Stimulated activated CD4-positive, alpha-beta T cell treated with anti-CD3 and anti-CD28 coated beads, Interleukin-1b, Interleukin-23, amount 100 ng/mL, for 4 hours (primary cell): ENCODE measurements around the gene RAB1A.
"Not testable (repeated sequence)": the region's sequence is repeated elsewhere in the genome, so short reads cannot be mapped to it uniquely, and the experiment has no call there.

Experiments used
- DNase-seq, 2 donors: peaks; one replicate each; pipeline ENCODE4 v3.0.0-alpha.2; 2020; ENCODE audit warnings: low read depth in 2 of 2

RAB1A gene

GRCh38 chr2:65136253-65136652 is 6.3 kb upstream of the RAB1A start:
- DNase-seq: no peak

- no peak for DNase-seq
These were observed 4.3 kb upstream of the RAB1A start for GRCh38 chr2:65134158-65134557.

GRCh38 chr2:65133626-65134025 is 3.7 kb upstream of the RAB1A start:
- no peak for DNase-seq

- DNase-seq: not testable (repeated sequence)
These were observed 3.0 kb upstream of the RAB1A start for GRCh38 chr2:65132930-65133329.

- DNase-seq: no peak
These were observed 814 bp upstream of the RAB1A start for GRCh38 chr2:65130664-65131175.

GRCh38 chr2:65129286-65129825 is 550 bp downstream of the RAB1A start:
- DNase-seq: peak; percentile 12 to 21

DNA sequence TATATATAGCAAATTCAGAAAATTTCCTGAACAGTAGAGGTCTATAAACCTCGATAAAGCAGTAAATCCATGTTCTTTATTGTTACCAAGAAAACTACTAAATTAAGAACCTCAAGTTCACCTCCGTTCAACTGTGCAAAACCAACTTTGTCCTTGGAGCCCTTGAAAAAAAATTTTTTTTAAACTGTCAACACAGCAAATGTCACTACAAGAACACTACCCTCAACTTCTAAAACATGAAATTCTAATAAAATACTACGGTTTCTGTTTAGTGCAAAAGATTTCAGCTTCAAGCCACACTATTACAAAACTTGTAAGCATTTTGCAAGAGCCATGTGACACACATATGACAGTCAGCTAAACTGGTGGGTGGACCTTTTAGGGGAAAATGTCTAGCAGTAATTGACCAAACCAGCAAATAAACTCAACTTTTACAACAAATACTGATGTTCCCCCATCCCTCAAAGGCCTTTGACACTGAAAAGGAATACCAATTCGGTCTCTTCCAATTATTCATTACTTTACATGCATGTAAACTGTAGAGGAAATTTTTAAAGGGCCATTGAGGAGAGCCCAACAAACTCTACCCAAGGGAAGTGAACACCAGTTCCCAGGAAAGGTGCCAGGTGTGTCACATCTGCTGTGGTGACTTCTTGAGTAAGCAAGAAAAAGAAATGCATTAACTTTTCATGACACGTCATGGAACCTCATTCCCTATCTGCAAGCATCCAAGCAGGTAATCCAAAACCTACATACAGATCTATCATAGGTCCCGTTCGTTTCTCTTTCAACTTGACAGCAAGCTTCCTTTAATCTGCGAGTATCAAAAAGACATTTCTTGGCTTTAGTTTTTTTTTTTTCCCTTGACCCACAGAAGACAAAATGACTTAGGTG is 1.4 kb downstream of the RAB1A start:
- DNase-seq: no peak

- DNase-seq: not testable (repeated sequence)
These were observed 4.4 kb downstream of the RAB1A start for GRCh38 chr2:65125457-65125856.

DNA sequence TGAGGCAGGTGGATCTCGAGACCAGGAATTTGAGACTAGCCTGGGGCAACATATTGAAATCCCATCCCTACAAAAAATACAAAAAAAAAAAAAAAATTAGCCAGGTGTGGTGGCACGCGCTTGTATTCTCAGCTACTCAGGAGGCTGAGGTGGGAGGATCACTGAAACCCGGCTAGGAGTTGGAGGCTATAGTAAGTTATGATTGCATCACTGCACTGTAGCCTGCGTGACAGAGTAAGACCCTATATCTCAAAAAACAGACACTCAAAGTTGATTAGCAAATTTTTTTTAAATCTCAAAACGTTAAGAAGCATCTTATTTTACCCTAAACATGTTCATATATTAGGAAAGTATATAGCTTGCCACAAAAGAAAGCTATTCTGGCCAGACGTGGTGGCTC is 7.6 kb downstream of the RAB1A start:
- DNase-seq: no peak

DNA sequence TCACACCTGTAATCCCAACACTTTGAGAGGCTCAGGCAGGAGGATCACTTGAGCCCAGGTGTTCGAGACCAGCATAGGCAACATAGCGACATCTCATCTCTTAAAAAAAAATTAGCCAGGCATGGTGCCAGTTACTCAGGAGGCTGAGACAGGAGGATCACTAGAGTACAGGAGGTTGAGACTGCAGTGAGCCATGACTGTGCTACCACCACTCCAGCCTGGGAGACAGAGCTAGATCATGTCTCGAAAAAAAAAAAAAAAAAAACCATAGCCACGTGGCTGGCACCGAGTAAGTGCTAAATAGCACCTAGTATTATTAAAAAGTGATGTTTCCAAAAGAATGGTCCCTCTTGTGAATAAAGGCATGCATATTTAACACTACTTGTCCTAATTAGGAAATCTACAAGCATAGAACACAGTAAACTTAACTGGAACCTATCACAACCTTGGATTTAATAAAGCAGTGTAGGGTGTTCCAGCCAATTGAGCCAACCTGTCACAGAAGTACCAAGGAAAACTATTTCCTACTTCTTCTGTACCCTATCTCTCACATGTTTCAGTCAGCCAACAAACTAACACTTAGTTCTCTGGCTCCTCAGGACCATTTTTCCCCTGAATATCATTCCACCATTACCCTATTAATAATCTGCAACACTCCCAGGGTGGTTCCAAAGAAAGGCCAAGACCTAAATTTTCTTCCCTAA is 8.8 kb downstream of the RAB1A start:
- no peak for DNase-seq

DNA sequence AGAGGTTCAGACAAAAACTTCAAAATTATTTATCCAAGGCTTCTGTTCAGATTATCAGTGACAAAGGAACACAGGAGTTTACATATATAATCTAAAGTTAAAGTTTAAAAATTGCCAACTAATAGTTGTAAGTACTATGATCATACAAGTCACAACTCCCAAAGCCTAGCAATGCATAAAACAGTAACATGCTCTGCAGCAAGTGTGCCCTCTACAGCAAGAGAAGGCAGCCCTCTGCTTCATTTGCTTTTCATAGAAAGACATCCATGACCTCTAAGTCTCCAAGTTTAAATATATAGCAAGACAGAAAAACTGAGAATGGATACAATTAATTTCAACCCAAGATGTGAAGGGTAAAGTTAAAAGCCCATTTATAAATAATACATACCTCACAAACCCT is 13.3 kb downstream of the RAB1A start:
- DNase-seq: no peak

DNA sequence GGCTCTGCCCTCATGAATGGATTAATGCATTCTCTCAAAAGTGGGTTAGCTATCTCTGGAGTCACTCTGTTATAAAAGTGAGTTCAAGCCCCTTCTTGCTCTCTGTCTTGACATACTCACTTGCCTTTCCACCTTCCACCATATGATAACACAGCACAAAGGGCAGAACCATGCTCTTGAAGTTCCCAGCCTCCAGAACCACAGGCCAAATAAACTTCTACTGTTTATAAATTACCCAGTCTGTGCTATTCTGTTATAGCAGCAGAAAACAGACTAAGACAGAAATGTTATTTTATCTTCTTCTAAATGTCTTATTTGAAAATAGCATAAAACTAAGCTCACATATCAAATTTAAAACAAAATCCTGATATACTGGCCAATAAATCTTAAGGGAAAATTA is 15.0 kb downstream of the RAB1A start:
- DNase-seq: no peak

DNA sequence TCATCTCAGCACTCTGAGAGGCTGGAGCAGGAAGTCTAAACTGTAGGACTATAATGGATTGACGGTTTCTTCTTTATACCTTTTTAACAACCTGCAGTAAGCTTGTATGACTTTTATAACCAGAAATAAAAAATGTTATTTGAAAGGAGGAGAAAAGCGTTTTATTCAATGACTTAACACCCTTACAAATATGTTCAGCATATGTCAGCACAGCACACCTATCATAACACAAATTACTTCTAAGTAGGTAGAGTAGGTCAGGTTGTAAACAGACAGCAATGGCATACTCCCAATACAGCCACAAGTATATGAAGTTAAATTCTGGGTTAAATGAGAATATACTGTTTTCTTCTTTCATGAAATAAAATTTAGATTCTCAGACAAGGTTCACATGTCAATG is 16.1 kb downstream of the RAB1A start:
- DNase-seq: no peak

GRCh38 chr2:65113229-65113628 is 16.7 kb downstream of the RAB1A start:
- DNase-seq: no peak

DNA sequence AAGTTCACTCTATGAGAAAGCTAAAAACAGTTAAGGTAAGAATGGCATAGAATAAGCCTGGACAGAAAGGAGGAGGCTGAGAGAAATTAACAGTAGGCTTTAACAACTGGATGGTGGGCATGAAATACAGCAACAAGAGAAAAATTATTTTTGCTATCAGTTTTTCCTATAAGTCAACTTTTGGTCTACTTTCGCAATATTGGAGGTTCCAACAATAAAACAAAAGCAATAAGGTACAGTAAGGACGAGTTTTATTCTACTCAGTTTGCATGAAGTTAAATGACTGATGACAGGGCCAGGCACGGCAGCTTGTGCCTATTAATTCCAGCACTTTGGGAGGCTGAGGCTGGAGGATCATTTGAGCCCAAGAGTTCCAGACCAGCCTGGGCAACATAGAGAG is 17.3 kb downstream of the RAB1A start:
- DNase-seq: no peak

DNA sequence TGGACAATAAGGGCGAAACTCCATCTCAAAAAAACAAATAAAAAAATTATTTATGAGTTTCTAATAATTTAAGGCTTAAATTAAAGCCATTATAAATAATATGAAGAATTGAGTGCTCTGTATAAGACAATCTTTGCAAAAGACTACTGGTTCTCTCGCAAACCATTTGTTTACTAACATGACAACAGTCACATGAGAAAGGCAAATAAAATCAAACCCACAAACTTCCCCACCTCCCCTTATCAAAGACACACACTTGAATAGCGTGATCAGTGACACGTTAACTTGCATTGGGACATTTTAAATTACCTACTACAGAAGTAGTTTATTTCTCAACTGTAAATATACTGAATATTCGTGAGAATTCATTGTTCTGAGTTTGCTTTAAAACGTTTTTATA is 21.1 kb downstream of the RAB1A start:
- no peak for DNase-seq

DNA sequence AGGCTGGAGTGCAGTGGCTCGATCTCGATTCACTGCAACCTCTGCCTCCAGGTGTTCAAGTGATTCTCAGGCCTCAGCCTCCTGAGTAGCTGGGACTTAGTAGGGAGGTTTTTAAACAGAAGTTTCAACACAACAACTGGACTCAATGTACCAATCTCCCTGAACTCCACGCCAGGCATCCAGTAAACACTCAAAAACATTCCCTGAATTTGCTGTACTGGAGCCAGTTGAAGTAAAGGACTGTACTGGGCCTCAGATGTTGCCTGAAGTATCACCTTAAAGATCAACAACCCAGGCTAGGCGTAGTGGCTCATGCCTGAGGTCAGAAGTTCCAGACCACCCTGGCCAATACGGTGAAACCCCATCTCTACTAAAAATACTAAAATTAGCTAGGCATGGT is 22.4 kb downstream of the RAB1A start:
- no peak for DNase-seq

DNA sequence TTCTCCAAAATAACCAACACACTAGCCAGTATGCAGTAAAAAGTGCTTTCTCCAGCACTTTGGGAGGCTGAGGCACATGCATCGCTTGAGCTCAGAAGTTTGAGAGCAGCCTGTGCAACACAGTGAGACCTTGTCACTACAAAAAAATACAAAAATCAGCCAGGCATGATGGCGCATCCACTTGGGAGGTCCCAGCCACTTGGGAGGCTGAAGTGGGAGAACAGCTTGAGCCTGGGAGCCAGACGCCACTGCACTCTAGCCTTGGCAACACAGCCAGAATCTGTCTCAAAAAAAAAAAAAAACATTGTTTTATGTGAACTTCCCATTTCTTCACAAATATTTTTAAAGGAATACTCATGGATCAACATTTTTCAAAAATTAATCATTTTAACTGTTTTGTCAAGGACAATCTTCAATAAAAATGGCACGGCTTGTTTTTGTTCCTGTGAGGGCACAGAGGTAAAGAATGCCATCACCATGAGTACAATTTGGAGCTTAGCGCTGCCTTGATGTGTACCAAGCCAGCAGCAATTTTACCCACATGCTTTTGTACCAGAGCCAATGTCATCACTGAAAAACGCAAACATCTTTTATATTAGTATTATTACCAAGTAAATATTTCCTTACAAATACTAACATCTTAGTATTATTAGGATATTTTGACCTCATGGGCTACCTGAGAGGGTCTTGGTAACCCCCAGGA is 26.7 kb downstream of the RAB1A start:
- DNase-seq: no peak

DNA sequence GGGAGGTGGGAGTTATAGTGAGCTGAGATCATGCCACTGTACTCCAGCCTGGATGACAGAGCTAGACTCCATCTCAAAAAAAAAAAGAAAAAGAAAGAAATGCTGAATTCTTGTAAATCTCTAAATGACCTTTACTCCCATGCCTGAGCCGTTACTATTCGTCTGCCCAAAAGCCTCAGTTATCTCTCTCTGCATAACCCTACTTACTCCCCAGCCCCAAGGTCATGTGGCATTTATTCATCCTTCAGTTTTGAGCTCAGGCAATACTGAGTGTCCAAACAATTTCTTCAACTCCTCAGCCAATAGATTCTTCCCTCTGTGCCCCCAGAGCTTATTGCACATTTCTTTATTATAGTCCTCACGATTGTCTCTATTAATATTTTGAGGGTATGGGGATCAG is 28.8 kb downstream of the RAB1A start:
- no peak for DNase-seq

DNA sequence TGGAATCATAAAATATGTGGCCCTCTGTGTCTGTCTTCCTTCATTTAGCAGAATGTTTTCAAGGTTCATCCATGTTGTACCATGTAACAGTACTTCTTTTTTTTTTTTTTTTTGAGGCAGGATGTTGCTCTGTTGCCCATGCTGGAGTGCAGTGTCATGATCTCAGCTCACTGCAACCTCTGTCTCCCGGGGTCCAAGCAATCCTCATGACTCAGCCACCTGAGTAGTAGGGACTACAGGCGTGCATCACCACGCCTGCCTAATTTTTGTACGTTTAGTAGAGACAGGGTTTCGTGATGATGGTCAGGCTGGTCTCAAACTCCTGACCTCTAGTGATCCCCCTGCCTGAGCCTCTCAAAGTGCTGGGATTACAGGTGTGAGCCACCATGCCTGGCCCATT is 31.2 kb downstream of the RAB1A start:
- no peak for DNase-seq

GRCh38 chr2:65097844-65098243 is 32.1 kb downstream of the RAB1A start:
- no peak for DNase-seq

DNA sequence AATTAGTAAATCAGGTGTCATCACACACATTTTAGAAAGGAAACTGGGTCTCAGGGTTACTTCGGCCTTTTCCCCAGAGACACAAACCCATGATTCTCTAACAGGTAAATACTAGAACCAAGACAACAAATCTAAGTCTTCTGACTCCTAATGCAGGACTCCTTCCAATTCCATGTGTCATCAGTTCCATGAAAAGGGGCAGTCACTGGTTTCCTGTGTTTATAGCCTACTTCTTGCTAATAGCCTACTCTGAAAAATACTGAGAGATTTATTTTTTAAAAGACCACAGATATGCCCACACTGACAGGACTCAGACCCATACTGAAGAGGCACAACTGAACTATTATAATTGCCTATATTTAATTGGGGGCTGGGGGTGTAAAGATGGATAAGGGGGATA is 33.0 kb downstream of the RAB1A start:
- no peak for DNase-seq
